IPS-NIHi7 (cell line): ENCODE results near the gene PSAP.

Experiments used
- DNase-seq: peaks from one replicate; pipeline ENCODE4 v3.0.0; 2012; ENCODE audit warnings: mixed read lengths; ENCODE audit errors: extremely low spot score

Gene PSAP

GRCh38 chr10:71845410-71846405 lies 5.3 kb downstream of the PSAP start:
- DNase-seq: no peak

- DNase-seq: no peak
These were observed 6.4 kb downstream of the PSAP start for GRCh38 chr10:71844695-71845094.

DNA sequence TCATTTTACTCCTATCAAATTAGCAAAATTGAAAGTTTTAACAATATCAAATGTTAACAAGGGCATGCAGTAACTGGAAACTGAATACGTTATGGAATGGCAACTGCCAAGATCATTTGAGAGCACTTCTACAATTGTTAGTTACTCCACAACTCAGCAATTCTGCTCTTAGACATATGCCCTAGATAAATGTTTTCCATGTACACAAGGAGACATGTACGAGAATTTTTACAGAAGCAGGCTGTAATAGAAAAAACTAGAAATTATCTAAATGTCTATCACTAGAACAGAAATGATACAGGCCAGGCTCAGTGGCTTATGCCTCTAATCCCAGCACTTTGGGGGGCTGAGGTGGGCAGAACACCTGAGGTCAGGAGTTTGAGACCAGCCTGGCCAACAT lies 7.0 kb downstream of the PSAP start:
- no peak for DNase-seq

GRCh38 chr10:71842856-71843686 lies 8.0 kb downstream of the PSAP start:
- no peak for DNase-seq

GRCh38 chr10:71842422-71842821 lies 8.6 kb downstream of the PSAP start:
- no peak for DNase-seq

- no peak for DNase-seq
These were observed 10.1 kb downstream of the PSAP start for GRCh38 chr10:71840958-71841335.

DNA sequence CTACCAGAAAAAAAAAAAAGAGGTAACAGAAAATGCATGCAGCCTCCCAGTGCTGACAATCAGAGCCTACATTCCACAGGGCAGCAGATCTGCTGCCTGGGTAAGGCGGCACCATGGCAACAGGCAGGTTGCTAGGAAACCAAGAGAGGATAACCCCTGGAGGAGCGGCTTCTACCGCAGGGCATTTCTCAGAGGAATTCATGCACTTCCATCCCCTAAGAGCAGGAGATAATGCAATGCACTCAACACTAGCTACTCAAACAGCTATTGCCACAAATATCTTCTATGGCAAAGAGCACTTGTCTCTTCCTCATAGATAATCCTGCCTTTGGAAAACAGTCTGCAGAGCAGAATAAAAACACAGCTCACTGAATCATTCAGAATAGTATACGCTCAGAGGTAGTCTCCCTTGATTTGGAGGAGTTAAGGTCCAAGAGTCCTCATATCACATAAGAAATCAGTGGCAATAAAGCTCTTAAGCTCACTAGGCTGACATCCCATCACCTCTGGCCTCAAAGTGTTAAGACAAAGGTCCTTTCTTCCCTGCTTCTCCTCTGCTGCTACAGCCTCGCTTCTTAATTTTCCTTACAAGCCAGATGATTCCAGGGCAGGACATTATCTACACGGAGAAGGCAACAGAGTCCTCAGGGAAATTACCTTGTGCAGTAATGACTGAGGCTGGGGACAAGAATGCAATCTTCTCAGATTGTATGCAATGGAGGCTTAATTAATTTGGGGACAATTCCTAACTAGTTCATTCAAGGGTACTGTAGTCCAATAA lies 10.7 kb downstream of the PSAP start:
- peak; percentile 94 for DNase-seq

DNA sequence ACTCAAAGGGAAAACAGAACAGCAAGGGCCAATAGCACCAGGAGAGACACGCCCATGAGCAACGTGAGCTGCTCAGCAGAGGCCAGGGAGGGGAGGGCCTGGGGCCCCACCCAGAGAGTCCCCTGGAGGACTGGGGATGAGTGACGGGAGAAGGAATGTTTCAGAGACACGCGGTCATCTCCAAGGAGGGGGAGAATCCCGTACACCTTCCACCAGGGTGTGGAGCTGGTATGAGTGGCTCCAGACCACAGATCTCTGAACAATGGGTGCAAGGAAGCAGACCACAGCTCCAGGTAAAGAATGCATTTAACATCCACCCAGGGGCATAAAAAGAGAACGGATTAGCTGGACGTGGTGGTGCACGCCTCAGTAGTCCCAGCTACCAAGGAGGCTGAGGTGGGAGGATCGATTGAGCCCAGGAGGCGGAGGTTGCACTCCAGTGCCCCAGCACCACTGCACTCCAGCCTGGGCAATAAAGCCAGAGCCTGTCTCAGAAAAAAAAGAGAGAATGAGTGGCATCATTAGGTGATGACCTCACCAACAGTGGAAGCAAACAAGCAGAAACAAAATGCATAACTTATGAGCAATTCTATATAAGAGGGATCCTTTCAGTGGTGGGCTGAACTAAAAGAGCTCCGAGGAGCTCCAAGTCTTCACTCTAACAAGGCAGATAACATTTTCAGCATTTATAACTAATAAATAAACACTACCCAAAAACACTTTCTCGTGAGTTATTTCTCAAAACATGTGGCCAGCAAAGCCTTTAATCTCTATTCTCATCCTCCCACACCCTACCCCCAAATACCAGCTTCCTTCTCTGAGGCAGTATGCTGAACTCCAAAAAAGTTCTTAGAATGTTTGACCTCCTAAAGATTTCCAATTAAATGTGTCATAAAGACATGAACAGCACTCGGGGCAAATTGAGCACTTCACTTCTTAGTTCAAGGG lies 12.5 kb downstream of the PSAP start:
- no peak for DNase-seq

GRCh38 chr10:71837098-71837827 lies 13.8 kb downstream of the PSAP start:
- peak; percentile 71 for DNase-seq

DNA sequence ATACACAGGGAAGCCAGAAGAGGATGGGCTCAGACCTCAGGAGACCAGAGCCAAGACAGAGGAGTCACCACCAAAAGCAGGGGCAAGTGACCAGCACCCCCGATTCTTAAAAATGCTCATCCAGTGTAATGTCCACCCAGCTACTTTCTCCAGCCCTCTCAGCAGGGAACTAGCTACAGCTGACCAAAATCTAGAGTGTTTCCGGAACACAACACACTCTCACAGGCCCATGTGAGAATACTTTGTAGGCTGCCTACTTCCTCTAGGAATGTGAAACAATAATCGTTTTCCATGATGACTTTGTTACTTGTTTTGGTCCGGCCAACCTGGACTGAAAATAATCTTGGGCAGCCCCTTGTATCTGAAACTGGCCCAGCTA lies 14.5 kb downstream of the PSAP start:
- no peak for DNase-seq

GRCh38 chr10:71835671-71836595 lies 15.1 kb downstream of the PSAP start:
- DNase-seq: no peak

DNA sequence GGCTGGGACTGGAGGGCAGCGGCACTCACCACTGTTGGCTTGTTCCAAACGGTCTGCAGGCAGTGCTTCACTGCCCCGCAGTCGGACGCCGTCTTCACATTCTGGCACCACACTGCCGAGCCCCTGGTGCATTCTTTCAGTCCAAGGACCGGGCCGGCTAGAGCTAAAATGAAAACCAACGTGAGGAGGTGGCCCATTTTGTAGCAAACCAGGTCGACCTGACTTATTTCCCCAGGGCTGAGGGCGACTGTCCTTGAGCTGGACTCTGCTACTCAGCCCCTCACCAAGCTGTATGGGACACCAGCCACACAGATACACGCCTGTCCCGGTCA lies 16.7 kb downstream of the PSAP start:
- DNase-seq: no peak

DNA sequence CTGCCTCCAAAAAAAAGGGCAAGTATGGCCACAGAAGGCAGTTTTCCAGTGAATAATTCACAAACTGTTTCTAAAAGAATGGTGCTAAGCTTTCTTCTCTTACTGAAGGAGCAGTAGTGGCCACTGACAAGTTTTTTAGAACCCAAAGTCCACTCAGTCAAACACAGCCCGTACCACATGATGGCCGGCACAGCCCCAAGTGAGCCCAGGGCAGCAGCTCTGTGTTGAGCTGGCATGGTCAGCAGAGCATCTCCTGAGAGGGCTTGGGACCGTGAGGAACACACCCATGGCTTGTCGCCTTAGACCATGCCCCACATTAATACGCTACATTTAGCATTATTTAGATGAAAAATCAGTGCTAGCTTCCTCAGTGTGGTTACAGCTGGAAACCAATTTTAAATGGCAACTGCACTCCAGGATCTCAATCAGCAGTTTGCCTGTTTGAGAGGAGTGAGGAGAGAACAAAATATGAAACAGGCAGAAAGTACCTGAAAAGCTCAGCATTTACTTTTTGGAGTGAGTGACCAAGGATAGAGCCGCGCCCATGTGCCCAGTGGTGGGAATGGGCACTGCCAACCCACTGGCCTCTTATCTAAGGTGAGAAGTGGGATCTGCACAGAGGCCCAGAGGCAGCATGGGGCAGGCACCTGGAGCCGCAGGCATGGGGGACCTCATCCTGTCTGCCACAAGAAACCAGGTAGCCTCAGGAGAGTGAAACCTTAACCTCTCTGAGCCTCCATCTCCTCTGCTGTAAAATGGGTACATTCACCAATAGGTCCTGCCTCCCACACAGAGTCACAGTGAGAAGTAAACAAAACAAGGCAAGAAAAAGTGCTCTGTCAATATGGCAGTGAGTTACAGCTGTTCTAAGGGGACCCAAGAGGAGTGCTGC lies 17.4 kb downstream of the PSAP start:
- no peak for DNase-seq

DNA sequence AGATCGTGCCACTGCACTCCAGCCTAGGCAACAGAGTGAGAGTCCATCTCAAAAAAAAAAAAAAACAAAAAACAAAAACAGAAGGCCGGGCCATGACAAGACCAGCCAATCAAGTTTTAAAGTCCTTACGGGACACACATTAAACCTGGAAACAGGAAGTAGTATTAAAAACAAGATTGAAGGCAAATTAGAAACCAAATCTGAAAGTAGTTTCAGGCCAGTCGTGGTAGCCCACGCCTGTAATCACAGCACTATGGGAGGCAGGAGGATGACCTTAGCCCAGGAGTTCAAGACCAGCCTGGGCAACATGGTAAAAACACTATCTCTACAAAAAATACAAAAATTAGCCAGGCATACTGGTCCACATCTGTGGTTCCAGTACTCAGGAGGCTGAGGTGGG lies 18.1 kb downstream of the PSAP start:
- no peak for DNase-seq

DNA sequence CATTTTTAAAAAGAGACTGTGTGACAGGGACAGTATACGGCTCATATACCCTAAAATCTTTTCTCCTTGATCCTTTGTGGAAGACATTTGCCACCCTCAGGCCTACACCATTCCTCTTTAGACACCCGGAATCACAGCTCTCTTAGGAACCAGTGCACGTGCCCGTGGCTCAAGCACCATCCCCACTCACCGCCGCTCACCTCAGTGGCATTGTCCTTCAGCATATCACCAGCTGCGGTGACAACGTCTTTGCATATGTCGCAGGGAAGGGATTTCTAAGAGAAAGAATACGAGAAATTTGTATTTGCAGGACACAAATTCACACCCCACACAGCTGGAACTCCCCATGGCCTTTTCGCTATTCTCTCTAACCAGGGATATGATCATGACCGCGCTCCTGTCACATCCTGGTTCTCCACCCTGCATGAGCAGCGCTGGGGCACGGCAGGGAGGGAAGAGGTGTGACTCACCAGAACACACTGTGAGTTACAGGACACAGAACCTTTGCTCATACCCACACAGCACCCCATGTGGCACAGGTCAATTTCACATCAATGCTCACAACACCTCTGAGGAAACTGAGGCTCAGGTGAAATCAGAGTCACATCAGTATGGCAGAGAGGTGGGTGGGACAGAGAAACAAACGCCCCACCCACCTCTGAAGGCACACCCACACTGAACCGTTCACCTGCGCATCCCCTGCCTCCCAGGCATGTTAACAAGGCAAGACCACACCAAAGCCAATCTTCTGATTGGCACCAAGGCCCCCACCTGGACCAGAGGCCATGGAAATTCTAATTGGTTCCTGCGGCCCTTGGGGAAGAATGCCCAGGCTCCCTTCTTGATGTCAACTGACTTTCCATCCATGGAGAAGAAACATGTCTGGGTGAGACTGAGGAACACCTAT lies 19.2 kb downstream of the PSAP start:
- DNase-seq: no peak

DNA sequence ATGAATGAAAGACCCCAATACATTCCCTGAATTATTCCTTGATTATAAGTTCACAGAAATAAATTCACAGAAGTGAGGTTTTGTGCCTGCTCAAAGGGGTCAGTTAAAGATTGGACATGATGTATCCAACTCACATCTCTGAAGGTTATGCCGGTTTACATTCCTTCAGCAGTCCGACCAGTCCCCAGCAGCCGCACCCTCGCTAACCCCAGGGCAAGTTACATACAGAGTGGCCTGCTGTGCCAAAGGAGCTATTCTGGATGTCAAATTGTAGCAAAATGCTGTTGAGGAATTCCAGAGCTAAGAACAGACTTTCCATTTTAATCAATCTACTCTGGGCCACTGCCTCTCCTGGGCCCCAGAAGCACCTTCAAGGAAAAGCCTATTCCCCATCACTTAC lies 20.3 kb downstream of the PSAP start:
- DNase-seq: no peak

GRCh38 chr10:71829896-71830295 lies 21.2 kb downstream of the PSAP start:
- DNase-seq: no peak
